ENCODE data around the gene GRM7. TPM values are rescaled to one million over a fixed set of nuclear protein-coding genes. Genes with fewer than 3 reads are reported as not detected.

Gene GRM7
- polyA plus RNA-seq, 1 donor from 2014 or later, result 23.8 TPM

- Histone ChIP-seq H3K9ac (ENCODE audit: low read length) (peak overlapping the region; percentile 56), H4K20me1 (ENCODE audit: insufficient read depth) (no peaks in the 10 kb centered on the region), H3K27ac (ENCODE audit: low read length) (peak overlapping the region; percentile 93), H3F3A (ENCODE audit: insufficient read depth, low read length, poor library complexity, severe bottlenecking) (no peaks in the 10 kb centered on the region), H3K79me2 (replicated peaks; ENCODE audit: insufficient read depth, low read length) (no peaks in the 10 kb centered on the region), H3K4me2 (ENCODE audit: low read length) (peak overlapping the region; percentile 26), H3K36me3 (ENCODE audit: insufficient read depth, low read length) (no peaks in the 10 kb centered on the region), H3K27me3 (ENCODE audit: insufficient read depth, low read depth, low read length) (no peaks in the 10 kb centered on the region), H3K9me3 (ENCODE audit: low read length) (no peaks in the 10 kb centered on the region), H3K9me2 (ENCODE audit: insufficient read depth, low read length) (no peaks in the 10 kb centered on the region), H3K4me3 (ENCODE audit: low read length) (peak overlapping the region; percentile 45), H2AFZ (ENCODE audit: low read depth, low read length) (peak overlapping the region; percentile 18)
- TF ChIP-seq CTCF (IDR thresholded peaks at IDR 0.05; ENCODE audit: poor library complexity, severe bottlenecking) (no peak), EP300 (conservative IDR thresholded peaks at IDR 0.05; ENCODE audit: poor library complexity, severe bottlenecking) (peak; percentile 79), SMC3 (conservative IDR thresholded peaks at IDR 0.05; ENCODE audit: poor library complexity) (peak; percentile 43), MXI1 (conservative IDR thresholded peaks at IDR 0.05; ENCODE audit: poor library complexity, severe bottlenecking) (no peak), RAD21 (conservative IDR thresholded peaks at IDR 0.05) (peak; percentile 39), EZH2 (IDR thresholded peaks at IDR 0.05; ENCODE audit: borderline replicate concordance, insufficient read depth, low read length, poor library complexity, severe bottlenecking) (no peak), REST (IDR thresholded peaks at IDR 0.05; ENCODE audit: borderline replicate concordance) (peak; percentile 70), POLR2AphosphoS5 (IDR thresholded peaks at IDR 0.05) (peak; percentile 47), TAF1 (IDR thresholded peaks at IDR 0.05; ENCODE audit: low read depth) (no peak)
Measured at GRCh38 chr3:7667774-7668173, 806.9 kb downstream of the GRM7 start.

GRCh38 chr3:7669641-7670040, 808.7 kb downstream of the GRM7 start:
- Histone ChIP-seq H3K4me3 (ENCODE audit: low read length) (no peak overlapping the region), H3F3A (ENCODE audit: insufficient read depth, low read length, poor library complexity, severe bottlenecking) (no peaks in the 10 kb centered on the region), H3K27me3 (ENCODE audit: insufficient read depth, low read depth, low read length) (no peaks in the 10 kb centered on the region), H2AFZ (ENCODE audit: low read depth, low read length) (no peak overlapping the region), H3K9me3 (ENCODE audit: low read length) (no peaks in the 10 kb centered on the region), H3K36me3 (ENCODE audit: insufficient read depth, low read length) (no peaks in the 10 kb centered on the region), H3K79me2 (replicated peaks; ENCODE audit: insufficient read depth, low read length) (no peaks in the 10 kb centered on the region), H3K27ac (ENCODE audit: low read length) (no peak overlapping the region), H4K20me1 (ENCODE audit: insufficient read depth) (no peaks in the 10 kb centered on the region), H3K4me2 (ENCODE audit: low read length) (no peak overlapping the region), H3K9me2 (ENCODE audit: insufficient read depth, low read length) (no peaks in the 10 kb centered on the region), H3K9ac (ENCODE audit: low read length) (no peak overlapping the region)
- TF ChIP-seq REST (IDR thresholded peaks at IDR 0.05; ENCODE audit: borderline replicate concordance) (no peak), SMC3 (conservative IDR thresholded peaks at IDR 0.05; ENCODE audit: poor library complexity) (no peak), RAD21 (conservative IDR thresholded peaks at IDR 0.05) (no peak), POLR2AphosphoS5 (IDR thresholded peaks at IDR 0.05) (no peak), MXI1 (conservative IDR thresholded peaks at IDR 0.05; ENCODE audit: poor library complexity, severe bottlenecking) (no peak), EZH2 (IDR thresholded peaks at IDR 0.05; ENCODE audit: borderline replicate concordance, insufficient read depth, low read length, poor library complexity, severe bottlenecking) (no peak)
